Neural progenitor cell (in vitro differentiated cells): Measurements from ENCODE around the gene NCOR1. TPM values are rescaled to one million over a fixed set of nuclear protein-coding genes. Genes with fewer than 3 reads are reported as not detected.
A peak's percentile ranks its signal among the peaks of the same experiment; 100 is the strongest.

ENCODE experiments used
- DNase-seq: peaks from one replicate; pipeline ENCODE4 v3.0.0-alpha.2; 2016; ENCODE audit warnings: low spot score
- H2AFZ ChIP-seq: fragments of 200-600 bp; sonication (generic); replicated peaks from 2 replicates; pipeline ENCODE4 v1.6.1; 2016; ENCODE audit warnings: antibody characterized with exemption
- H3F3A ChIP-seq: fragments of 200-600 bp; sonication (generic); 2 replicates; pipeline ENCODE4 v1.6.1; 2016; ENCODE audit warnings: antibody characterized with exemption, low read depth
- H3K27ac ChIP-seq: fragments of 200-600 bp; sonication (generic); 2 replicates; pipeline ENCODE4 v1.5.1; 2016; ENCODE audit warnings: mild to moderate bottlenecking
- H3K27me3 ChIP-seq: fragments of 200-600 bp; sonication (generic); 2 replicates; pipeline ENCODE4 v1.6.1; 2016; ENCODE audit warnings: mild to moderate bottlenecking, moderate library complexity
- H3K36me3 ChIP-seq: fragments of 200-600 bp; sonication (generic); 2 replicates; pipeline ENCODE4 v1.5.1; 2016
- H3K4me1 ChIP-seq: fragments of 200-600 bp; sonication (generic); 2 replicates; pipeline ENCODE4 v1.6.1; 2016; ENCODE audit warnings: mixed run types
- H3K4me2 ChIP-seq: fragments of 200-600 bp; sonication (generic); 2 replicates; pipeline ENCODE4 v1.6.1; 2016
- H3K4me3 ChIP-seq: fragments of 200-600 bp; sonication (generic); 2 replicates; pipeline ENCODE4 v1.5.1; 2016
- H3K79me2 ChIP-seq: fragments of 200-600 bp; sonication (generic); 2 replicates; pipeline ENCODE4 v1.6.1; 2016; ENCODE audit warnings: low read depth
- H3K9ac ChIP-seq: fragments of 200-600 bp; sonication (generic); 2 replicates; pipeline ENCODE4 v1.6.1; 2016
- H3K9me3 ChIP-seq: fragments of 200-600 bp; sonication (generic); 2 replicates; pipeline ENCODE4 v1.5.1; 2016; ENCODE audit warnings: low read depth
- H4K20me1 ChIP-seq: fragments of 200-600 bp; sonication (generic); 2 replicates; pipeline ENCODE4 v1.6.1; 2016; ENCODE audit warnings: low read depth
- H3K27ac Mint-ChIP-seq: 3 replicates; pipeline ENCODE4 v1.8.0; 2021; ENCODE audit warnings: mixed read lengths
- H3K27me3 Mint-ChIP-seq: 2 replicates; pipeline ENCODE4 v1.8.0; 2022; ENCODE audit warnings: low read depth, mild to moderate bottlenecking, inconsistent platforms, moderate library complexity, mixed read lengths; ENCODE audit not compliant: insufficient read depth
- H3K36me3 Mint-ChIP-seq: 3 replicates; pipeline ENCODE4 v1.8.0; 2021; ENCODE audit warnings: mixed read lengths
- H3K4me1 Mint-ChIP-seq: 3 replicates; pipeline ENCODE4 v1.8.0; 2021; ENCODE audit warnings: mixed read lengths
- H3K4me3 Mint-ChIP-seq: 3 replicates; pipeline ENCODE4 v1.8.0; 2021; ENCODE audit warnings: mild to moderate bottlenecking, moderate library complexity, mixed read lengths
- H3K9me3 Mint-ChIP-seq: 3 replicates; pipeline ENCODE4 v1.8.0; 2020; ENCODE audit warnings: mixed read lengths
- EZH2 ChIP-seq: fragments of 200-600 bp; sonication (generic); IDR thresholded peaks from 2 replicates; pipeline ENCODE4 v1.6.1; 2017; ENCODE audit warnings: antibody characterized with exemption, mild to moderate bottlenecking, moderate library complexity
- EZH2phosphoT487 ChIP-seq: fragments of 200-600 bp; sonication (generic); IDR thresholded peaks from 2 replicates; pipeline ENCODE4 v1.6.1; 2017; ENCODE audit warnings: antibody characterized with exemption
- total RNA-seq: library from RNA; depleted of rRNA; stranded (reverse); fragments of >200 nt; gene quantifications from 2 replicates; pipeline ENCODE4 v1.2.3, GENCODE V29; 2015; ENCODE audit warnings: low replicate concordance
- TF ChIP-seq, protein P1 (sequence below): fragments of 200-600 bp; sonication (generic); IDR thresholded peaks from 2 replicates; pipeline ENCODE4 v1.5.1; 2017; ENCODE audit warnings: antibody characterized with exemption, mild to moderate bottlenecking

NCOR1 gene
- total RNA-seq, 1 donor from 2014 or later = 86.8 TPM

DNA sequence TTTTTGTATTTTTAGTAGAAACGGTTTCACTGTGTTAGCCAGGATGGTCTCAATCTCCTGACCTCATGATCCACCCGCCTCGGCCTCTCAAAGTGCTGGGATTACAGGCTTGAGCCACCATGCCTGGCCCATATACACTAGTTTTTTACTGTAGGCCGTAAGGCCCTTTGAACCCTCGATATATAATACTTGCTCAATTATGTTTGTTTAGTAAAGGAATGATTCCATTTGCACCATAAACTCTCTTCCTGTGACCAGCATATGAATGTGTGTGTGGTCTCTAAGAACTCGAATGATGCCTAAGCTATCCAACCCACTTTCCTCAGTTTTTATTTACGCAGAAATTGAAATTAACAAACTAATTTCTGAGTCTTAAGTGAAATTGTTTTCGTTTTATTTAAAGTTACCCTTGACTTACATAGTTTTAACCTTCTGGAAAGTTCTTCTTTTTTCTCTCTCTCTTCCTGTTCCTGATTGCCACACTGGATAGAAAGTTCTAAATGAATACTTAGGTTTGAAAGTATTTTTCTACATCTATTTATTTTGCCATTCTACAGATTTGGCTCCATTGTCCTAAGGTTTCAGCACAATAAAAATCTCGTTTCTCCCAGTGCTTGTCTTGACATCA is 39.6 kb upstream of the NCOR1 start:
- Mint-ChIP-seq H3K36me3 (peaks cover 7% of the 10 kb centered on the region), H3K9me3 (no peaks in the 10 kb centered on the region), H3K4me1 (peaks cover 21% of the 10 kb centered on the region), H3K27ac (peak overlapping the region; percentile 95), H3K4me3 (no peak overlapping the region), H3K27me3 (peaks cover 2% of the 10 kb centered on the region)
- TF ChIP-seq, protein P1, sequence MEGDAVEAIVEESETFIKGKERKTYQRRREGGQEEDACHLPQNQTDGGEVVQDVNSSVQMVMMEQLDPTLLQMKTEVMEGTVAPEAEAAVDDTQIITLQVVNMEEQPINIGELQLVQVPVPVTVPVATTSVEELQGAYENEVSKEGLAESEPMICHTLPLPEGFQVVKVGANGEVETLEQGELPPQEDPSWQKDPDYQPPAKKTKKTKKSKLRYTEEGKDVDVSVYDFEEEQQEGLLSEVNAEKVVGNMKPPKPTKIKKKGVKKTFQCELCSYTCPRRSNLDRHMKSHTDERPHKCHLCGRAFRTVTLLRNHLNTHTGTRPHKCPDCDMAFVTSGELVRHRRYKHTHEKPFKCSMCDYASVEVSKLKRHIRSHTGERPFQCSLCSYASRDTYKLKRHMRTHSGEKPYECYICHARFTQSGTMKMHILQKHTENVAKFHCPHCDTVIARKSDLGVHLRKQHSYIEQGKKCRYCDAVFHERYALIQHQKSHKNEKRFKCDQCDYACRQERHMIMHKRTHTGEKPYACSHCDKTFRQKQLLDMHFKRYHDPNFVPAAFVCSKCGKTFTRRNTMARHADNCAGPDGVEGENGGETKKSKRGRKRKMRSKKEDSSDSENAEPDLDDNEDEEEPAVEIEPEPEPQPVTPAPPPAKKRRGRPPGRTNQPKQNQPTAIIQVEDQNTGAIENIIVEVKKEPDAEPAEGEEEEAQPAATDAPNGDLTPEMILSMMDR = no peak
- TF ChIP-seq EZH2phosphoT487 (no peak), EZH2 (no peak)
- H3K4me3 ChIP-seq = no peak overlapping the region
- no peak overlapping the region for H3K9ac ChIP-seq
- no peak overlapping the region for H3K27ac ChIP-seq
- H3K4me2 ChIP-seq = peak overlapping the region; percentile 50
- no peaks in the 10 kb centered on the region for H3K9me3 ChIP-seq
- H2AFZ ChIP-seq = no peak overlapping the region
- H3K27me3 ChIP-seq = peaks cover 7% of the 10 kb centered on the region
- peaks cover 14% of the 10 kb centered on the region for H3K4me1 ChIP-seq
- DNase-seq = no peak
- H3K36me3 ChIP-seq = no peaks in the 10 kb centered on the region
- peaks cover 46% of the 10 kb centered on the region for H4K20me1 ChIP-seq
- H3F3A ChIP-seq = peaks cover 14% of the 10 kb centered on the region
- H3K79me2 ChIP-seq = no peaks in the 10 kb centered on the region

- DNase-seq = no peak
- Histone ChIP-seq H2AFZ (no peak overlapping the region), H3K27ac (no peak overlapping the region), H3K4me3 (no peak overlapping the region), H3K36me3 (no peaks in the 10 kb centered on the region), H3K4me2 (no peak overlapping the region), H3K27me3 (peaks cover 4% of the 10 kb centered on the region), H3K4me1 (peaks cover 14% of the 10 kb centered on the region), H3K9me3 (no peaks in the 10 kb centered on the region), H3F3A (peaks cover 14% of the 10 kb centered on the region), H3K9ac (no peak overlapping the region), H3K79me2 (no peaks in the 10 kb centered on the region), H4K20me1 (peaks cover 37% of the 10 kb centered on the region)
- Mint-ChIP-seq H3K4me3 (no peak overlapping the region), H3K27me3 (no peaks in the 10 kb centered on the region), H3K9me3 (no peaks in the 10 kb centered on the region), H3K27ac (no peak overlapping the region), H3K36me3 (peaks cover 6% of the 10 kb centered on the region), H3K4me1 (peaks cover 18% of the 10 kb centered on the region)
- TF ChIP-seq, protein P1 = no peak
- TF ChIP-seq EZH2phosphoT487 = no peak
These were observed 36.2 kb upstream of the NCOR1 start for GRCh38 chr17:16251556-16251955.

- Mint-ChIP-seq H3K27me3 (no peaks in the 10 kb centered on the region), H3K9me3 (no peaks in the 10 kb centered on the region), H3K36me3 (peaks cover 6% of the 10 kb centered on the region), H3K4me1 (peaks cover 16% of the 10 kb centered on the region), H3K27ac (no peak overlapping the region), H3K4me3 (no peak overlapping the region)
- H4K20me1 ChIP-seq = peaks cover 32% of the 10 kb centered on the region
- H3K27me3 ChIP-seq = no peaks in the 10 kb centered on the region
- H3K4me2 ChIP-seq = no peak overlapping the region
- H3K36me3 ChIP-seq = no peaks in the 10 kb centered on the region
- no peaks in the 10 kb centered on the region for H3K9me3 ChIP-seq
- no peak overlapping the region for H3K4me3 ChIP-seq
- H3F3A ChIP-seq = peaks cover 14% of the 10 kb centered on the region
- no peak overlapping the region for H3K27ac ChIP-seq
- H2AFZ ChIP-seq = no peak overlapping the region
- peaks cover 14% of the 10 kb centered on the region for H3K4me1 ChIP-seq
- H3K79me2 ChIP-seq = no peaks in the 10 kb centered on the region
- H3K9ac ChIP-seq = no peak overlapping the region
- TF ChIP-seq EZH2 (no peak), EZH2phosphoT487 (no peak)
- TF ChIP-seq, protein P1 = no peak
- DNase-seq = no peak
These were observed 35.7 kb upstream of the NCOR1 start for GRCh38 chr17:16251043-16251442.
